Measurements from ENCODE around the gene NAA16.

GRCh38 chr13:41389580-41389979, 78.5 kb downstream of the NAA16 start:
- no peak for TF ChIP-seq CTCF (conservative IDR thresholded peaks at IDR 0.05; ENCODE audit: low read depth, low read length)
- no peak for TF ChIP-seq EZH2 (IDR thresholded peaks at IDR 0.05; ENCODE audit: borderline replicate concordance, low read depth, low read length, poor library complexity, severe bottlenecking)
